GM12874 (cell line): ENCODE measurements around the gene NT5C1B.

Experiments
- TF ChIP-seq, protein P1 (sequence below): IDR thresholded peaks from 2 replicates; pipeline ENCODE4 v1.5.1; 2011; ENCODE audit warnings: low read depth, mild to moderate bottlenecking, control low read depth, low read length, moderate library complexity; ENCODE audit not compliant: insufficient read depth

NT5C1B gene

DNA sequence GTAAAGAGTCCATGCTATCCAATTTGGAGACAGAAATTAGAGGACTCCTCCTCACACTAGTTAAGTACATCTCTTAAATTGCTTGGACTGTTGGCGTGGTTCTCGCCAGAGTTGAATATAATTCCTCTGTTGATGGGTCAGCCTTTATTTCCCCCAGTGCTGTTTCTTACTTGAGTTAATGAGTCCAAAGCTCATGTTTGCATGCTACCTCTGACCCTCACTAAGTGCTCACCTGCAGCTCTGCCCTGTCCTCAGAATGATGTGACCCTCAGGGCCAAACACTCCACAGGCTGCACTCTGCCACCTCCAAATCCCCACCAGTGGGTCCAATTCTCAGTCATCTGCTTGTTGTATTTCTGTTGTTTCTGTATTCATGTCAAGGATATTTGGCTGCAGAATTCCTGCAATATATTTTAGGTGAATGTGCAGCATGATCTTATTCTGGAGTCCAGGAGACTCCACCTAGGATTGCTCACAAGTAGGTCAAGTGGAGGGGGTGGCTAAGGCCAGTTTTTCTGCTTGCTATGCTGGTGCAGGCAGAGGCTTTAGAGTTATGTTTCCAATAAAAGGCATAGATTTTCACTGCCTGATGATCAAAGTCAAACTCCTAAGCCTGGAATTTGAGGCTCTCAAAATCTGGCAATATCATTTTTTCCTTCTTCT, 66.8 kb downstream of the NT5C1B start:
- TF ChIP-seq, protein P1, sequence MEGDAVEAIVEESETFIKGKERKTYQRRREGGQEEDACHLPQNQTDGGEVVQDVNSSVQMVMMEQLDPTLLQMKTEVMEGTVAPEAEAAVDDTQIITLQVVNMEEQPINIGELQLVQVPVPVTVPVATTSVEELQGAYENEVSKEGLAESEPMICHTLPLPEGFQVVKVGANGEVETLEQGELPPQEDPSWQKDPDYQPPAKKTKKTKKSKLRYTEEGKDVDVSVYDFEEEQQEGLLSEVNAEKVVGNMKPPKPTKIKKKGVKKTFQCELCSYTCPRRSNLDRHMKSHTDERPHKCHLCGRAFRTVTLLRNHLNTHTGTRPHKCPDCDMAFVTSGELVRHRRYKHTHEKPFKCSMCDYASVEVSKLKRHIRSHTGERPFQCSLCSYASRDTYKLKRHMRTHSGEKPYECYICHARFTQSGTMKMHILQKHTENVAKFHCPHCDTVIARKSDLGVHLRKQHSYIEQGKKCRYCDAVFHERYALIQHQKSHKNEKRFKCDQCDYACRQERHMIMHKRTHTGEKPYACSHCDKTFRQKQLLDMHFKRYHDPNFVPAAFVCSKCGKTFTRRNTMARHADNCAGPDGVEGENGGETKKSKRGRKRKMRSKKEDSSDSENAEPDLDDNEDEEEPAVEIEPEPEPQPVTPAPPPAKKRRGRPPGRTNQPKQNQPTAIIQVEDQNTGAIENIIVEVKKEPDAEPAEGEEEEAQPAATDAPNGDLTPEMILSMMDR: no peak

DNA sequence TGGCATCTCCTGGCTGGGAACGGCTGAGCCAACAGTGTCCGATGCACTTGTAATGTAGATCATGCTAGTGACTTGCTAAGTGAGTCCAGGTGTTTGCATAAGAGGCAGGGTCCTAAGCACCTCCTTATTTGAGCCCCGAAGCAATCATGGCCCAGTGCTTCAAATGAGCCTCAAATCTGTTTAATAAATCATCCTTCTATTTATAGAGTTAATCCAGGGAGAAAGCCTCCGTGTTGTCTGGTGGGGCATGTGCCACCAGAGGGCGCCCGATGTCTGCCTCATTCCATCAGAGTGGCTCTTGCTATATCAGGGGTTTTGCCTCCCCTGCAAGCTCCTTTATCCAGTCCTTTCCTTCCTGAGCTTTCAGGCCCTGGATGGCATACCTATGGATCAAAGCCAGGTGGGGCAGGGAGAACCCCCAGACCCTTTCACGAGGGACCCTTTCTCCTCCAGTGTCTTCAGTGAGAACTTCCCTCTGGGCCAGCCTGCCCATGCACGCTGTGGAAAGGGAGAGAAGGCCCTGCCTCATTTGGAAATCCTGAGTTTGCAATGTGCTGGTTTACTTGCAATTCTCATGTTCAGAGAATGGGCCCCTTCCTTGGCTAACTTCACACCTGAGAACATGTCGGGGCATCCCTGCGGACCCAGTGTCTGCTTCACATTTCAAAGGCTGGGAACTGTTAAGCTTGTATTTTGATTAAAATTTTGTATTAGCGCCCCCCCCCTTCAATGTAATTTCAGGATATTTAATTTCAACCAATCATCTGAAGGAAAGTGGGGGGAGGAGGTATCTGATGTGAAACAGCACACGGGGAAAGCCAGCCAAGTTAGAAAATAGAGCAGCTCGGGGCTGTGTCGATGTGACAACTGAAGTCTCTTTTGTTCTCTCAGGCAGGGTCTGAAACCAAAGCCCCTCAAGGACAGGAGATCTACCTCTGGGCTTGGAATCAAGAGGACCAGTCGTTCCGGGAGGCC, 68.6 kb downstream of the NT5C1B start:
- TF ChIP-seq, protein P1: peak; percentile 84

DNA sequence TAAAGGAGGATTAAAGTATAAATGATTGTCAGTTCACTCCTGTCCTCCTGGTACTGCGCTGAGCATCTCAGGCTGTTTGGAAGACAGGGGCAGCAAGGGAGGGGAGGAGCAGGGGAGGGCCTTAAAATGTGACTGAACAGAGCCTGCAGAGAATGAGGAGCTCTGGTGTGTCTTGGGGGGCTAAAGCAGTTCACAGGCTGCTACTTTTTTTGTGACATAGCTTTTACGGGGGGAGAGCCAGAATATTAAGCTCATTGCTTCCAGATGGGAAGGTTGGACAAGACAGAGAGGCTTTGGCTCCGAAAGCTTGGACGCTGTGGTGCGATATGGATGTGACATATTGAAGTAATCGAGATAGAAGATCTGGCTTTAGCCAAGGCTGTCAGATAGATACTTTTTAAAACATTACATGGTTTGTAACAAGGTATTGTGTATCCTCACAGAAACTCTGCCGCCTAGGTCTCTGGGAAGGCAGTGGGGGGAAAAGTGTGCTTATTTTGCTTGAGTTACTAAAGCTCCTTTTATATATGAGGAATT, 69.4 kb downstream of the NT5C1B start:
- TF ChIP-seq, protein P1: no peak

DNA sequence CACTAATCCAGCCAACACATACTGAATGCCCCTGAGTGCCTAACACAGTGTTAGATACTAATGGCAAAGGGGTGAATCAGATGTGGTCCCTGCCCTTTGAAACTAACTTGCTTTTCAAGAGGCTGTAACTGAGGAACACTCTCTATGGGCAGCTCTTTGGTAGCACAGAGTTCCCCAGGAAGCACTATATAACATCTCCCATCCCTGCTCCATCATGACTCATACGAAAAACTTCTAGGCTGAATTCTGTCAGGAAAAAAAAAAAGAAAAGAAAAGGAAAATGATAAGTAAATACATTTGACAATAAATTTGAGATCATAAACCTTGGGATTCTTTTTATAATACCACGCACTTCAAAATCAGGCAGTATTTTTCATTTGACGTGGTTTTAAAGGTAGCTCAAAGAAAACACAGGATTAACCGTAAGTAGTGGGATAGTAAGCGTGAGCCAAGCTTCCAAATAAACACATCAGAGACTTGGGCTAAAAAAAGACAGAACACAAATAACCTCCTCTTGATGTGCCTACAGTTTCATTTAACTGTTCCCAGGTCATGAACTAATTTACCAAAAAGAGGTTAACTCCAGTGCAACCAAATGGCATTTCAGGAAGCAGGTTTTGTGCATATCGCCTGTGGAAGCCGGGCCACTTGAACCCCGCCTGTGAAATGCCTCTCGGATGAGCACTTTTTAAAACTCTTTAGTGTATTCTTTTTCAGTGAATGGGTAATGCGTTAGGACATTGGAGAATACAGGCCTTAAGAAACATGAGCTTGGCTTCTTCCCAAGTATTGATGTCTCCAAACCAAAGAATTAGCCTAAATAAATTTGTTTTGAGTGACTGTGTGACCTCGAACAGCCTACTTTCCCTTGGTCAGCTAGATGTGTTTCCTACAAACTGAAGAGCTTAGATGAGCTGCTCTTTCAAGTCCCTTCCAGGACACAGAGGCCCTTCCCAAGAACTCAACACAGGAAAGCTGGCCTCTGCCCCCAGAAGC, 71.0 kb downstream of the NT5C1B start:
- TF ChIP-seq, protein P1: no peak

DNA sequence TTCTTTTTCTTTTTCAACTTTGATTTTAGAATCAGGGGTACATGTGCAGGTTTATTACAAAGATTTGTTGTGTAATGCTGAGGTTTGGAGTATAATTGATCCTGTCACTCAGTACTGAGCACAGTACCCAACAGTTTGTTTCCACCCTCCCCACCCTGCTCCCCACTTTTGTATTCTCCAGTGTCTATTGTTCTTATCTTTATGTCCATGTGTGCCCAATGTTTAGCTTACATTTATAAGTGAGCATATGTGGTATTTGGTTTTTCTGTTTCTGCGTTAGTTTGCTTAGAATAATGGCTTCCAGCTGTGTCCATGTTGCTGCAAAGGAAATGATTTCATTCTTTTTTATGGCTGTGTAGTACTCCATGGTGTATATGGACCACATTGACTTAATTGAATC, 72.0 kb downstream of the NT5C1B start:
- TF ChIP-seq, protein P1: no peak

DNA sequence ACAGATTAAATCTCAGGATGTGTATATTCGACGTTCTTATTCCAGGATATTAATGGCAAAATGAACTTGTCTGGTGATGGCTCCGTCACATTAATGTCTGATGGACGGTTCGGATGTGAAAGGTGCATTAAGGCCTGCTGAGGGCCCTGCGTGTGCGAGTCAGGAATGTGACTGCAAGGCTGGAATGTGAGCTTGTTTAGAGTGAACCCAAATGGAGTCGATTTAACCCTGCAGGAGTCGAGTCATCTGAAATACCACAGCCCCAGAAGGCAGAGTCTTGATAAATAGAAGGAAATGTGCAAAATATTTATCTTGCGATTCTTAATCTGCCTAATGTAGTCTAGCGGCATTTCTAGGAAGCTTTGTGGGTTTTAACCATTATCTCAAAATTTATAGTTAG, 73.3 kb downstream of the NT5C1B start:
- TF ChIP-seq, protein P1: no peak
